ENCODE data around the gene RB1.
"Not testable (repeated sequence)": the region's sequence is repeated elsewhere in the genome, so short reads cannot be mapped to it uniquely, and the experiment has no call there.

Gene RB1

DNA sequence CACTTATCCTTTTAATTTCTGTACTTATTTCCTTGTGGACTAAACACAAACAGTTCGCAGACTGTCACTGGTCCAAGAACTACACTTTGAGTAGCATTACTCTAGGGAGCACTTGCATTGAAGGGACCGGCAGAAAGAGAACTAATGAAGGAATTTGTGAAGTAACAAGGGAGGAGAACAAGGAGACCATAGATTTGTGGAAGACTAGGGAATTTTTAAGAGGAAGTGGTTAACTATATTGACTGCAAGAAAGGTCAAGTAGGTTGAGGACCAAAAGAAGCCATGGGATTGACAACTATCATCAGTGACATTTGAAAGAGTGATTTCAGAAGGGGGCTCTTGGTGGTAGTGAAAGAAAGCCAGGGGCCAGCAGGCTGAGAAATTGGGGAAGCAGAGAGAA, 4.0 kb upstream of the RB1 start:
- DNase-seq: no peak

DNA sequence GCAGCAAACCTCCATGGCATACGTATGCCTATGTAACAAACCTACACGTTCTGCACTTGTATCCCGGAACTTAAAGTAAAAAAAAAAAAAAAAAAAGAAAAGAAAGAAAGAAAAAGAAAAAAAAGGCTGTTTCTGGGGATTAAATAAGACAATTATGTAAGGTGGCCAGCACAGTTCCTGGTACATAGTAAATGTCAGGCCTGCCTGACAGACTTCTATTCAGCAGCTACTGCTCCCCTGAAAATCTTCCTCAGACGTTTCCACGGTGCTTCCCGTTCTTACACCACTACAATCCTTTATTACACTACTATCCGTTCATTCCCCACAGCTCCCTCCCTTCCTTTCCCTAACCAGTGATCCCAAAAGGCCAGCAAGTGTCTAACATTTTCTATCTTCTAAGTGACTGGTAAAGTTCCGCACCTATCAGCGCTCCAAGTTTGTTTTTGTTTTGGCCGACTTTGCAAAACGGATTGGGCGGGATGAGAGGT, 636 bp upstream of the RB1 start:
- DNase-seq: no peak

DNA sequence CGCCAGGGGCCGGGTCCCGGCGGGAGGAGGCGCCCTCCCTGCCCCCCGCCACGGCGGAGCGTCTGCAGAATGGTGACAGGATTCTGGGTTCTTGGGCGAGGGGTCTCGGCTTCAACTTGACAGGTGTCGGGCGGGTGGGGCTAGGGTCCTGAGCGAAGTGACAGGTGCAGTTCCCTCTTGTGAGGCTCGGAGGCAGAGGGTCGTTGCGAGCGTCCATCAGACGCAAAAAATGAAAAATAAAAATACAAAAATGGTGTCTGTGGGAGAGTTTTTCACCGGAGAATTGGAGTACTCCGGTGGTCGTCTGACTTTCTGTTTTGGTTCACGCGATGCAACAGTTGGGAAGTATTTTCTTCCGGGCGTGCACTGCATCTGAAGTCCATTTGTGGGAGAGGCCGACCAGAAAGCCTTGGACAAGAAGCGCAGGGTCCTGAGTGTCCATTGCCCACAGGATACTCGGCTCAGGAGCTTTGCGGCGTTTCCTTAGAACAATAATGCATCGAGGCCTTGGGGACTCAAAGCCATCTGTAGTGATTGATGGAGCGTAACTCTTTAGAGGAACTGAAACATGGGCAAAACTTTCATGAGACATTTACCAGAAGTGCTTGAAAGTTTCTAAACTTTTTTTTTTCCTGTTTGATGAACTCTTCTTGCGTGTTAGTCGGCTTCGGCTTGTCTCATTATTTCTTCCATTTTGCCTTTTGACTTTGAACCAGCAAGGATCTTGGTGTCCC, 759 bp downstream of the RB1 start:
- DNase-seq: no peak

DNA sequence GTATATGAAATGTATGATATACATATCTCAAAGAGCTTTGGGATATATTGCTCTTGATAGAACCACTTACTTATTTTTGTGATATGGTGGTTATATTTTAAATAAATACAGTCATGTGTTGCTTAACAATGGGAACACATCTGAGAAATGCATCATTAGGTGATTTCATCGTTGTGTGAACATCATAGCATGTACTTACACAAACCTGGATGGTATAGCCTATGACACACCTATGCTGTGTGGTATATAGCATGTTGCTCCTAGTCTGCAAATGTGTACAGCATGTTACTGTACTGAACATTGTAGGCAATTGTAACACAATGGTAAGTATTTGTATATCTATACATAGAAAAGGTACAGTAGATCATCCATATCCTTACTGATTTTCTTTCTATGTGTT, 7.7 kb downstream of the RB1 start:
- no peak for DNase-seq

DNA sequence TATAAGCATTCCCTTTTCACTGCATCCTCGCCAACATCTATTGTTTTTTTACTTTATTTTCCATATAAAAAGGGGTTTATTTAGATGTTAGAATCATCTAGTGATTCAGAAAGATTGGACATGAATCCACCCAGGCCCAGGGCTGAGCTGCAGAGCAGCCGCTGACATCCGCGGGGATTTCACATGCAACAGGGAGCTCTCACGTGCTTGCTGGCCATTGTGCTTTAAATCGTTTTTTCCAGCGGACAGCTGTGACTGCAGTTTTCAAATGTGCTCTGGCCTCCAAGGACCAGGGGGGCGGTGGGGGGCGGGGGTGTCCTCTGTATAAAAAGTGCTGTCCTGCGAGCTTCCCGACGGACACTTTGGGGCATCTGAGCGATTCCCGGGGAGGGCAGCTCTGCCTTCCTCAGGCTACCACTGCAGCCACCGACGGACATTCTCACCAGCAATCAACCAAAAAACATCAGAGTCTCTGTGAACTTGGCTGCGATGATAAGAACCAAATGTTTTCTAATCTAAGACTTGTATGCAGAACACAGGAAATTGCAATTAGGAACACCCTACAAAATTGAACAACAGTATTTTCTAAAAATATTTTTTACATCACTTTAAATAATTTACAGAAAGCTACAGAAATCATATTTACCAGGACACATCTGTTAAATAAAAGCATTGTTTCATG, 12.6 kb downstream of the RB1 start:
- DNase-seq: no peak

DNA sequence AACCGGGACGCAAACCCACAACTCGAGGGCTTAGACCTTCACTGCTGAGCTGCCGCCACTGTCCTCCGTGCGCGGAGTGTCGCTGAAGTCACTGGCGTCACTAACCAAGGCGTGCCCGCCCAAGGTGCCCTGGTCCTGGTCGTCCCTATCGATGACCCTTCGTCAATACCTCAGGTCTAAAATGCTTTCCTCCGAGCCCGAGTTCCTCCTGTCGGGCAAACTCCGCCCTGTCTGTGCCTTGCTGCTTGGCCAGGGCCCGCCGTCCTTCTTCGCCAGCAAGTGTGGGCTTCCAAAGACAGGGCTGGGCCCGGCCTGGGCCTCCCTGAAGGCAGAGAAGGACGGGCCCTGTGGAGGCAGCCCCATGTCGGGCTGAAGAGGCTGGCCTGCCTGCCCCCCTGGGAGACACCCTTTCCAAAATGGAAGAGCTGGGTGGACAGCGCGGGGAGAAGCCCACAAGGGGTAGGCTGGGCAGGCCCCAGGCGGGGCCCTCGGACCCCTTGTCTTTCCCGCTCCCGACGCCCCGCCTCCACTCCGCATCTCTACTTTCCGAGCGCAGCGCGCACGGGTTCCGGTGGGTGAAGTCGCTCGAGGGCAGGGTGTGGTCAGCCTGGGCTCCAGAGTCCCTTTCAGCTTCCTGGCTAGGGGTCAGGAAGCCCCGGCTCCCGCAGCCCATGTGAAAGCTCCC, 13.4 kb downstream of the RB1 start:
- DNase-seq: no peak

DNA sequence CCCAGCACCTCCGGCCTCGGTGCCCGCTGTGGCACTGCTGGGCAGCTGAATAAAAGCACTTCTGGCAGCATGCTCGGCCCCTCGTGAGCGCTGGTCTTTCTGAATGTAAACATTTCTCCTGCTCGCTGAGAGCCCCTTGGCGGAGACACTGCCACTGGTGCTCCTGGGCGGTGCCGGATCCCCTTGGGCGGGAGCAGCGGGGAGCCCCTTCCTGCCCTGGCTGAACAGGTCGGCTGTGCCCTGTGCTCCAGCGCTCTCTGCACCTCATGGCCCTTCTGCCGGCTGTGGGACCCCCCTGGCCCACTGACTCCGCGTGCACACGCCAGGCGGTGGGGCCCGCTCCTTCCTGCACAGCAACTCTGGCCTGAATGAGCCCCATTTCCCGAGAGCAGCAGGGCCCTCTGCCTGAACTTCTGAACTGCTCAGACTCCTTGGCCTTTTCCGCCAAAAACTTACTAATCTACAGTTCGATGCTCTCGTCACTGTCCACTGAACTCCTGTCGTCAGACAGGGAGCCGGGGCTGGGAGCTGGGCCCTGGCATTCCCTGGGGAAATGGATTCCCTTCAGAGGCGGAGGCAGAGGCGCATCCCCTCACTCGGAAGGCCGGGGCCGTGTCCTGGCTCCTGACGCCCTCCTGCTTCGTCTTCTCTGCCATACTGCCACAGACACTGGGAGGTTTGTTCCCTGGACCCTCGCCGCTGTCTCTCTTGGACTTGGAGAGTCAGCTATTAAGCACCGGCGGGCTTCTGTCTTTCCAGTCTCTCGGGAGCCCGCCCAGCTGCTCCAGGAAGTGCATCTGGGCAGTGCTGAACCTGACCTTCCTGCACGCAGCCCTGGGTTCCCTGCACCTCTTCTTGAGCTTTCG, 14.2 kb downstream of the RB1 start:
- DNase-seq: no peak

DNA sequence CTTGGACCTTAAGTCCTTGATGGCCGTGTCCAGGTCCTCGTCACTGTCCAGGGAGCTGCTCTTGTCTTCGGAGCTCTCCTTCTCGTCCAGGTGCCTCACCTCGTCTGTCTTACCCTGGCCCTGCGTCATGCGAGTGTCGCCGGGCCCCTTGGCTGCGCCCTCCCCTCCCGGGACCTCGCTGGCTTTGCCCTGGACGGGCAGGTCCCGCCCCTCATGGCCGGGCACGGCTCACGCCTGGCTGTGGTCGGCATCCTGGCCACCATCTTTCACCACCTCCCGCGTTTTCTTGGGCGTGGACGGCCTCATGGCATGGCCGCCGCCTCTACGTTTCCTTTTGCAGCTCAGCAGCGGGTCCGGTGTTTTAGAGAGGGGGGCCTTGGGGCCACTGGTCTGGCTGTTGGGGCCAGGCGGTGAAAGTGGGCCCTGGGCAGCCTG, 14.8 kb downstream of the RB1 start:
- DNase-seq: no peak

DNA sequence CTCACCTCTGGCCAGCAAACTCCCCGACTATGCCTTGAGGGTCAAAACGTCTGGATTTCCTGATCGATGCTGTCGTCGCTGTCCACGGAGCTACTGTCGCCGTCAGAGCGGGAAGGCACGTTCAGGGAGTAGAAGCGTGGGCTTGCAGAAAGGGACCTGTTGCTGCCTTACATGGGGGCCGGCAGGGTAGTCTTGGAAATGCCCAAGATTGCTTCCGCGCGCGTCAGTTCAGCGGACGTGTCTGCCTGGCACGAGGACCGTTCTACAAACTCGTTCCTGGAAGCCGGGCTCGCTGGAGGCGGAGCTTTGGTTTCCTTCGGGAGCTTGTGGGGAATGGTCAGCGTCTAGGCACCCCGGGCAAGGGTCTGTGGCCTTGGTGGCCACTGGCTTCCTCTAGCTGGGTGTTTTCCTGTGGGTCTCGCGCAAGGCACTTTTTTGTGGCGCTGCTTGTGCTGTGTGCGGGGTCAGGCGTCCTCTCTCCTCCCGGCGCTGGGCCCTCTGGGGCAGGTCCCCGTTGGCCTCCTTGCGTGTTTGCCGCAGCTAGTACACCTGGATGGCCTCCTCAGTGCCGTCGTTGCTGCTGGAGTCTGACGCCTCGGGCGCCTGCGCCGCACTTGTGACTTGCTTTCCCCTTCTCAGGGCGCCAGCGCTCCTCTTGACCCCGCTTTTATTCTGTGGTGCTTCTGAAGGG, 15.4 kb downstream of the RB1 start:
- DNase-seq: no peak

DNA sequence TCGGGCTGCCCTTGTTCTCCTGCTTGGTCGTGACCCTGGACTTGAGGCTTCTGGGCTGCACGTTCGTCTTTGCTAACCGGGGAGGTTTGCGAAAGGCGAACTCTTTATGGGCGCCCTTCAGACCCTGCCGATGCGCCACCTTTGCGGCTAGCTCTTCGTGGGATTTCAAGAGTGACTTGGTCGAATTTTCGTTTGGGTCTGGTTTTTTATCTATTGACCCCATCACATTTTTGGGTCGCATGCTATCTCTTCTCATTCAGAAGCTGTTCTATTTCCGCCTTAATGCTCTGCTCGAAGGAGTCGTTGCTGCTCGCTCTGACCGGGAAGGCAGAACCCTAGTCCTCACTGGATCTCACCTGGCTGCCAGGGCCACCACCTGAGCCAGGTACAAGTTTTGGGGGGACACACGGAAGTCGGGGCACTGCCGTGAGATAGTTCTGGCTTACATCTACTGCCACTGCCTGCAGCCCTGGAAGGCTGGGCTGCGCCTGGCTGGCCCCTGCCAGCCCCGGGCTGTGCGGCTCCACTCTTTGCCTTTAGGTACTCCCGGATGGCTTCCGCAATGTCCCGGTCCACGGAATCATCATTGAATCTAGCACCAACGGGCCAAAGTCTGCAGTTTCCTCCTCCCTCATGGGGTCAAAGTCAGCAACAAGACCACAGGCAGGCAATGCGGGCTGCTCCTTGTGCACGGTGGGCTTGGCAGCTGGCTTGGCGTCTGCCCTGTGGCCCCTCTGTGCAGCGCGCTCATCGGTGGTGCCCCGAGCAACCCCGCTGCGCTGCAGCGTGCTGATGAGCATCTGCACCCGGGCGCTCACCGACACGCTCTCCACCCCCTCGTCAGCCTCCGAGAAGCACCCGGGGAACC, 16.2 kb downstream of the RB1 start:
- no peak for DNase-seq

DNA sequence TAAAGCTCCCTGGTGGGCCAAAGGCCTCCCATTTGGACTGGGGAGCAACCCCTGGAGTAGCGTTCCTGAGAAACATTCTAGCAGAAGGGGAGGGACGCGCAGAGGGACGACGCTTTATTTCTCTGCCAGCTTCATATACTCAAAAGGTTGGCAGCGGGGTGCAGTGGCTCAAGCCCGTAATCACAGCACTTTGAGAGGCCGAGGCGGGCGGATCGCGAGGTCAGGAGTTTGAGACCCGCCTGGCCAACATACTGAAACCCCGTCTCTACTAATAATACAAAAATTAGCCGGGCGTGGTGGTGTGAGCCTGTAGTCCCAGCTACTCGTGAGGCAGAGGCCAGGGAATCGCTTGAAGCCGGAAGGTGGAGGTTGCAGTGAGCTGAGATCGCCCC, 16.8 kb downstream of the RB1 start:
- DNase-seq: no peak

DNA sequence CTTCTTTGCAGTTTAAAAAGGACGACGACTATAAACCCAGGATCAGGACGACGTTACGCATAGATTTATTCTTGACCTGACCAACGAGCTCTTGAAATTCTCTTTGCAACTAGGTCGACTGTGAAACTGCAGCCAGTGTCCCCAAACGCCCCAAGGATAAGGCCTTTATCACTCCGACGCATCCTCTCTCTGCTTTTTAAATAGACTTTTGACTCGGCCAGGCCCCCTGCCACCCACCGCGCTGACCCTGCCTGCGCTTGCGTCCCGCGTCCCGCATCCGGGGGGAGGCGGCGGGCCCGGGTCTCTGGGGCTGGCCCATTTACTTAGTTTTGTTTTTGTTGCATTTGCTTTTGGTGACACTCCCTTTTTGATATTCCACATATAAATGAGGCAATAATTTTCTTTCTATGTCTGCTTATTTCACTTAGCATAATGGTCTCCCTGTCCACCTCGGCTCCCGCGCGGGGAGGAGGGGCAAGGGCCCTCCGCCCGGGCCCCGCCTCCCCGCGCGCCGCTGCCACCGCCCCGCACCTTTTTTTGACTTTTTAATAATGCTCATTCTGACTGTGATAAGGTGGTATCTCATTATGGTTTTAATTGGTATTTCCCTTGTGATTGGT, 17.4 kb downstream of the RB1 start:
- DNase-seq: no peak

DNA sequence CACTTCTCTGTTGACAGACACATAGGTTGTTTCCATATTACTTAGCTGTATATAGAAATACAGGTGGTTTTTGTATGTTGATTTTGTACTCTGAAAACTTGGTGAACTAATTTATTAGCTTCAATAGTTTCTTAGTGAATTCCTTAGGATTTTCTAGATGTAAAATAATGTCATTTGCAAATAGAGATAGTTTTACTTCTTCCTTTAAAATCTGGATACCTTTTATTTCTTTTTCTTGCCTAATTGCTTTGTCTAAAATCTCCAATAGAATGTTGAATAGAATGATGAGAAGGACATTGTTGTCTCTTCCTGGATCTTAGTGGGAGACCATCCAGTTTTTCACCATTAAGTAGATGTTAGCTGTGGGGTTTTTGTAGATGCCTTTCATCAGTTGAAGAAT, 18.7 kb downstream of the RB1 start:
- DNase-seq: no peak

DNA sequence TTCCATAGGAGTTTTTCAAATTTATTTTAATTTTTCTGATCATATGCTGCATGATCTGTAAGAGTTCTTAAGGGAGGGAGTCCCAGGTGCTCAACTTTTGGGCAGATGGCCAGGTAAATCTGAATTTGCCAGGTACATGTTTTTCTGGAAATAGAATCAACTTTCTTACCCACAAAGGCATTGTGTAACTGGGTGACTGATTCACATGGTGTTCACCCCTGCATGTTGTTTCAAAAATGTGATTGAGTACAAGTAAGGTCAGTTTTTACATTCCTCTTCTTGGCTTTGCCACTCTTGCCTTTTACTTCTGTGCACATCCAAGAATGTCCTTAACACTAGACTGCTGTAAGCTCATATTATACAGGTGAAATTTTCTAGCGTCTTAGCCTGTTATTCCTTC, 30.4 kb downstream of the RB1 start:
- no peak for DNase-seq

DNA sequence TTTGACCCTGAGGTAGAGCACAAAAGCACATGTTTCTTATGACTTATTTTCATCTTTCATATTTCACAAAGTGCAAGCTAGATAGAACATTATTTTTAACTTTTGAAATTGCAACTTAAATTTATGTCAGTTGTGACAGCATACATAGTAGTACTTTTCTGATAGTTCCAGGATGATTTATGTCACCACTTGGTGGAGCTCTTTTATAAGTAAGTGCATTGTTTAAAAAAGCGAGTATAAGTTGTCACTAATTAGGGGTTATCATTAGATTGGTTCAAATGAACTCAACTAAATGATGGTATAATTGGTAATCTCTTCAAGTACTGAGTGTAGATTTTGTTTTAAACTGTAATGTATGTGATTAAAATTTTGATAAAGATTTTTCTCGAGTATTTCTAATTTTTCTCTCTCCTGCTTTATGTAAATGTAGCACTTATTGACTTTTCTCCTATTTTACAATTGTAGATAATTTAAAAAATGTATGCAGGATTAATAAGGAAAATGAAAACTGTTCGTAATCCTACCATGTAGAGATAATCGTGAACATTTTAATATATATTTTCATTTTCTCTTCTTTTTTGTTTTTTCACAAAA, 31.1 kb downstream of the RB1 start:
- DNase-seq: no peak

DNA sequence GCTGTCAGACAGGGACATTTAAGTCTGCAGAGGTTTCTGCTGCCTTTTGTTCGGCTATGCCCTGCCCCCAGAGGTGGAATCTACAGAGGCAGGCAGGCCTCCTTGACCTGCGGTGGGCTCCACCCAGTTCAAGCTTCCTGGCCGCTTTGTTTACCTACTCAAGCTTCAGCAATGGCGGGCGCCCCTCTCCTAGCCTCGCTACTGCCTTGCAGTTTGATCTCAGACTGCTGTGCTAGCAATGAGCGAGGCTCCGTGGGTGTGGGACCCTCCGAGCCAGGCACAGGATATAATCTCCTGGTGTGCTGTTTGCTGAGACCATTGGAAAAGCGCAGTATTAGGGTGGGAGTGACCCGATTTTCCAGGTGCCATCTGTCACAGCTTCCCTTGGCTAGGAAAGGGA, 35.6 kb downstream of the RB1 start:
- DNase-seq: not testable (repeated sequence)

DNA sequence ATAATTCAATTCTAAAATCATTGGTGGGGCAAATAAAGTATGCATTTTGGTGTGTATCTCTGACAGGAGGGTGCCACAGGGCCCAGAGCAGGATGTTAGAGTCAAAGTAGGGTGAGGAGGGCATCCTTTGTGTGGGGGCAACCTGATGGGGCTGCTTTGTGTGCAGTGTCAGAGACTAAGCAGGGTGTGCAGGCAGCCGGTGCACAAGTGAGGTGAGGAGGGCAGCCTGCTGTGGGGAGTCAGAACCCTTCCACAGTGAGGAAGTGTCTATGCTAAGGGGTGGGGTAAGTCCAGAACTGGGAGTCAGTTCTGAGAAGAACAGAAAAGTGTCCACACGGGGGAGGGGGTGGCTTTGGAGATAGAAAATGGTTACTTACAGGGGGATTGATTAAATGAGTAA, 40.7 kb downstream of the RB1 start:
- DNase-seq: no peak

DNA sequence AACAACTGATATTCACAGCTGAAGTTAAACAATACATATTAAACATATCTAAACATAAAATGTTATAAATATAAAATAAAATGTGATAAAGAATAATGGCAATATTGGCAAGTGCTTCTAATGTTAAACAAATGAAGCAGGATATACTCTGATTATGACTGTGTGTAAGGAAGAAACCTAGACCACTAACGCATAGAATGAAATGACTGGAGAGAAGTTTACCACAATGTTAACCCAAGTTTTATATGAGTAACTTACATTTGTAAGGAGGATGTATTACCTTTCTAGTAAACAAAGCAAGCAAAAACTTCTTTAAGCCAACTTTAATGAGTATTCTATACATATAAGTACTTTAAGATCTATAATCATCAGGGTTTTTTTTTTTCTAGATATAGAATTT, 43.0 kb downstream of the RB1 start:
- DNase-seq: no peak

DNA sequence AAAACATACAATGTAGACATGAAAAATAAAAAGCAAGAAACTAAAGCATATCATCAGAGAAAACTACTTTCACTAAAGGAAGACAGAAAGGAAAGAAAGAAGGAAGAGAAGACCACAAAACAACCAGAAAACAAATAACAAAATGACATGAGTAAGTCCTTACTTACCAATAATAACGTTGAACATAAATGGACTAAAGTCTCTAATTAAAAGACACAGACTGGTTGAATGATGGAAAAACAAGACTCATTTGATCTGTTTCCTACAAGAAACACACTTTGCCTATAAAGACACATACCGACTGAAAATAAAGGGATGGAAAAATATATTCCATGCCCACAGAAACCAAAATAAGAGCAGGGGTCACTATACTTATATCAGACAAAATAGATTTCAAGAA, 46.0 kb downstream of the RB1 start:
- DNase-seq: no peak

DNA sequence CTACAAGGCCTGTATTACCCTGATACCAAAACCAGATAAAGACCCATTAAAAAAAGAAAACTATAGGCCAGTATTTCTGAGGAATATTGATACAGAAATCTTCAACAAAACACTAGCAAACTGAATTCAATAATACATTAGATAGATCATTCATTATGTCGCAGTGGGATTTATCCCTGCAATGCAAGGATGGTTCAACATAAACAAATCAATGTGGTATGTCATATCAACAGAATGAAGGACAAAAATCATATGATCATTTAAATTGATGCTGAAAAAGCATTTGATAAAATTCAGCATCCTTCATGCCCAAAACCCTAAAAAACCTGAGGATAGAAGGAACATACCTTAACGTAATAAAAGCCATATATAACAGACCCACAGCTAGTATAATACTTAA, 50.0 kb downstream of the RB1 start:
- DNase-seq: no peak

DNA sequence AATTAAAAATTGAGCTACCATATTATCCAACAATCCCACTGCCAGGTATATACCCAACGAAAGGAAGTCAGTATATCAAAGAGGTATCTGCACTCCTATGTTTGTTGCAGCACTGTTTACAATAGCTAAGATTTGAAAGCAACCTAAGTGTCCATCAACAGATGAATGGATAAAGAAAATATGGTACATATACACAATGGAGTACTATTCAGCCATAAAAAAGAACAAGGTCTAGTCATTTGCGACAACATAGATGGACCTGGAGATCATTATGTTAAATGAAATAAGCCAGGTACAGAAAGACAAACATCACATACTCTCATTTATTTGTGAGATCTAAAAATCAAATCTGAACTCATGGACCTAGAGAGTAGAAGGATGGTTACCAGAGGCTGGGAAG, 52.0 kb downstream of the RB1 start:
- not testable (repeated sequence) for DNase-seq

All from stimulated activated CD4-positive, alpha-beta T cell treated with anti-CD3 and anti-CD28 coated beads, Interleukin-12 subunit alpha, Interleukin-12 subunit beta, amount 100 ng/mL, for 4 hours (primary cell).